GM12892 (cell line): ENCODE results near the gene SFT2D2.

Experiments
- POLR2A ChIP-seq: IDR thresholded peaks from 2 replicates; pipeline ENCODE4 v1.6.1; 2011; ENCODE audit warnings: low read depth, low read length, control low read depth
- TAF1 ChIP-seq: IDR thresholded peaks from 2 replicates; pipeline ENCODE4 v1.6.1; 2011; ENCODE audit warnings: low read depth, mild to moderate bottlenecking, control low read depth, low read length, borderline replicate concordance

GRCh38 chr1:168245042-168245441, 19.2 kb downstream of the SFT2D2 start:
- TF ChIP-seq POLR2A = no peak
- no peak for TF ChIP-seq TAF1
